Lung (tissue), 12 donors: ENCODE data around the gene SHB. TPM values are rescaled to one million over a fixed set of nuclear protein-coding genes. Genes with fewer than 3 reads are reported as not detected.

Experiments used
- ATAC-seq: fragments of 200-7000 bp; cut with Tn5 transposase; one replicate; pipeline ENCODE4 v1.9.1; 2020; ENCODE audit warnings: moderate number of reproducible peaks; ENCODE audit not compliant: insufficient read depth, low FRiP score
- DNase-seq, 3 donors: peaks; one replicate each; pipeline ENCODE4 v3.0.0-alpha.2; 2013 to 2017
- H3K27ac ChIP-seq, 2 donors: one replicate each; pipeline ENCODE4 v1.5.1; 2013; ENCODE audit warnings: mild to moderate bottlenecking in 2 of 2, moderate library complexity in 2 of 2, control low read depth in 1 of 2, inconsistent platforms in 1 of 2, low read depth in 1 of 2, low read length in 1 of 2
- H3K27me3 ChIP-seq, 3 donors: one replicate each; pipeline ENCODE4 v1.5.1; 2013; ENCODE audit warnings: low read length in 2 of 3; ENCODE audit not compliant: control insufficient read depth in 3 of 3, insufficient read depth in 3 of 3
- H3K36me3 ChIP-seq, 4 donors: one replicate each; pipeline ENCODE4 v1.5.1; 2013; ENCODE audit warnings: low read length in 4 of 4, mild to moderate bottlenecking in 1 of 4, moderate library complexity in 1 of 4; ENCODE audit not compliant: control insufficient read depth in 4 of 4, insufficient read depth in 4 of 4
- H3K4me1 ChIP-seq, 5 donors: one replicate each; pipeline ENCODE4 v1.5.1; 2013; ENCODE audit warnings: low read length in 5 of 5, mild to moderate bottlenecking in 2 of 5, moderate library complexity in 1 of 5; ENCODE audit not compliant: control insufficient read depth in 5 of 5, insufficient read depth in 5 of 5
- H3K4me3 ChIP-seq: one replicate; pipeline ENCODE4 v1.5.1; 2013; ENCODE audit warnings: mild to moderate bottlenecking, control low read depth, moderate library complexity
- H3K9ac ChIP-seq, 2 donors: one replicate each; pipeline ENCODE4 v1.5.1; 2013; ENCODE audit warnings: low read length in 2 of 2, control low read depth in 1 of 2; ENCODE audit not compliant: insufficient read depth in 1 of 2
- H3K9me3 ChIP-seq, 4 donors: one replicate each; pipeline ENCODE4 v1.5.1; 2013; ENCODE audit warnings: low read length in 3 of 4, mild to moderate bottlenecking in 1 of 4, moderate library complexity in 1 of 4; ENCODE audit not compliant: control insufficient read depth in 4 of 4, insufficient read depth in 3 of 4
- WGBS, 2 donors: extraction: QIAGEN DNeasy Blood & Tissue Kit; methylation state at CpG; one replicate each; pipeline ENCODE4 v1.1.7; 2013; 5-methylcytosine and 5-hydroxymethylcytosine counted together
- polyA plus RNA-seq, 2 donors: library from polyadenylated mRNA; stranded (reverse); fragments of 200-250 nt; gene quantifications; one replicate each; pipeline ENCODE4 v1.2.1, GENCODE V29; 2013
- total RNA-seq, 2 donors: library from RNA; depleted of rRNA in 1 of 2; stranded (reverse); fragments of >200 nt in 1 of 2; gene quantifications; one replicate each; pipeline ENCODE4 v1.2.1, GENCODE V29; 2014 to 2021
- TF ChIP-seq, protein P1 (sequence below): IDR thresholded peaks from 2 replicates; pipeline ENCODE4 v1.5.1; 2012; ENCODE audit warnings: mild to moderate bottlenecking; ENCODE audit errors: control extremely low read depth, extremely low read depth
- donor health status: control.
- donor health status: control.
- donor health status: Bipolar disorder and iron deficiency.
- donor health status: healthy.
- donor health status: DM: yes; HTN: yes; CAD: no.

Gene SHB
- total and polyA plus RNA-seq, 4 donors, result 10.8 to 32.3 (median 14.4) TPM

DNA sequence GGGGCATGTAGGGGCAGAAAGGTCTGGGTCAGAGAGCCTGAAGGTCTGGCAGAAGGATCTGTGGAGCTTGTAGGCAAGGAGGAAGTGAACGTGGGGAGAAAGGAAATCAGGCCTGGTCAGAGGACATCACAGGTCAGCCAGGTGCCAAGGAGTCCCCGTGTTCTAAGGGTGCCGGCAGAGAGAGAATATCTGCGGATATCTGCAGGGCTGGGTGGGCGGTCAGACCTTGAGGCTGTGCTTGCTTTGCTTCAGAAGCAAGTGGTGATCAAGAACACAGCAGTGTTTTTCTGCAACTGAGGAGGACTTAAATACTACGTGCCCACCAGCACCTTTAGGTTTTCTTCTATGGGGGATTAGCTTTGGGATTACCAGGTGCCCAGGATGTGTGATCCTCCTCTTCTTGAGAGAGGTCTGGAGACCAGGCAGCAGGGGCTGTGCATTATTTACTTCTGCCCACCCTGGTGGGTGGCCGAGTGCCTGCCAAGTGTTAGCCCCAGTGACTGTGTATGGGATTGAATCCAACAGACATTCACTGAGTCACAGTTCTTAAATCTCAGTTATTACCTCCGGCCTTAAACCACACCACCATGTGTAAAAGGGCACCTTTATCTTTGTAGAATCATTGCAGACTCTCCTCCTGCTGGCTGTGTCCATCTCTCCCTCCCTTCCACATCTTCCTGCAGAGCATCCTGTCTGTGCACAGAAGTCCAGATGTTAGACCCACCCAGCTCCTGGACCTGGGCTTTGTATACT, 12.5 kb upstream of the SHB start:
- Histone ChIP-seq H3K4me3 (no peak overlapping the region), H3K4me1 (no peaks in the 10 kb centered on the region), H3K27me3 (no peaks in the 10 kb centered on the region), H3K36me3 (no peaks in the 10 kb centered on the region), H3K9ac (no peak overlapping the region), H3K9me3 (no peaks in the 10 kb centered on the region), H3K27ac (no peak overlapping the region)
- 67 to 78% methylated on average over 8 of the region's 8 CpGs for WGBS, 2 donors
- DNase-seq (no peak), ATAC-seq (no peak)
- TF ChIP-seq, protein P1, sequence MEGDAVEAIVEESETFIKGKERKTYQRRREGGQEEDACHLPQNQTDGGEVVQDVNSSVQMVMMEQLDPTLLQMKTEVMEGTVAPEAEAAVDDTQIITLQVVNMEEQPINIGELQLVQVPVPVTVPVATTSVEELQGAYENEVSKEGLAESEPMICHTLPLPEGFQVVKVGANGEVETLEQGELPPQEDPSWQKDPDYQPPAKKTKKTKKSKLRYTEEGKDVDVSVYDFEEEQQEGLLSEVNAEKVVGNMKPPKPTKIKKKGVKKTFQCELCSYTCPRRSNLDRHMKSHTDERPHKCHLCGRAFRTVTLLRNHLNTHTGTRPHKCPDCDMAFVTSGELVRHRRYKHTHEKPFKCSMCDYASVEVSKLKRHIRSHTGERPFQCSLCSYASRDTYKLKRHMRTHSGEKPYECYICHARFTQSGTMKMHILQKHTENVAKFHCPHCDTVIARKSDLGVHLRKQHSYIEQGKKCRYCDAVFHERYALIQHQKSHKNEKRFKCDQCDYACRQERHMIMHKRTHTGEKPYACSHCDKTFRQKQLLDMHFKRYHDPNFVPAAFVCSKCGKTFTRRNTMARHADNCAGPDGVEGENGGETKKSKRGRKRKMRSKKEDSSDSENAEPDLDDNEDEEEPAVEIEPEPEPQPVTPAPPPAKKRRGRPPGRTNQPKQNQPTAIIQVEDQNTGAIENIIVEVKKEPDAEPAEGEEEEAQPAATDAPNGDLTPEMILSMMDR, result no peak

DNA sequence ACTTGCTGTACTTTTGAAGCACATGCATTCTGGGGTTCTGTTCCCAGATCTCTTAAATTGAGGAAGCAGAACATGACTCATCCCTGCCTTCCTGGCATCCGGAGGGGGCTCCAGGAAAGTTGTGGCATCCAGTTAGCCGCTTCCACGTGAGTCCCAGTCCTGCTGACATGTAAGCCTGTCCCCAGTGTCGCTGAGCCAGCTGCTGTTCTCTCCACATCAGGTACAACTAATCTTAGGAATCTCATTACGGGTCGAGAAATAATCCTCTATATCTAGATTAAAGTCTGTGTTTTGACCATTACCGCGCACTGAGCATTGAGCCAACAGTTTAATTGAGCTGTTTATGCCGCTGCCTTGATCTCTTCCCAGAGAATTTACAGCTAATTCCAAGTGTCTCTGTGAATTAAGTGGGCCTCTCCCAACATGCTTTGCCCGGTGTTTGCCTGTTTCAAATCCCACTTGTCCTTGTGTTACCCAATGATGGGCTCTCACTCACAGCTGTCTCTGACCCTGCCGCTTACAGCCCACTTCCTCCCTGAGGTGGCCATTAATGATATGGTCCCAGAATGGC, 10.5 kb upstream of the SHB start:
- Histone ChIP-seq H3K9ac (no peak overlapping the region), H3K27me3 (no peaks in the 10 kb centered on the region), H3K9me3 (no peaks in the 10 kb centered on the region), H3K4me1 (peaks cover 0 to 1% (median 0%) of the 10 kb centered on the region in 5 donors), H3K36me3 (no peaks in the 10 kb centered on the region), H3K4me3 (no peak overlapping the region), H3K27ac (no peak overlapping the region)
- WGBS, 2 donors, result 57 to 61% methylated on average over 11 of the region's 11 CpGs
- peak in 2 of 3 donors; percentile 35 to 40 for DNase-seq
- TF ChIP-seq, protein P1, result no peak
- no peak for ATAC-seq

DNA sequence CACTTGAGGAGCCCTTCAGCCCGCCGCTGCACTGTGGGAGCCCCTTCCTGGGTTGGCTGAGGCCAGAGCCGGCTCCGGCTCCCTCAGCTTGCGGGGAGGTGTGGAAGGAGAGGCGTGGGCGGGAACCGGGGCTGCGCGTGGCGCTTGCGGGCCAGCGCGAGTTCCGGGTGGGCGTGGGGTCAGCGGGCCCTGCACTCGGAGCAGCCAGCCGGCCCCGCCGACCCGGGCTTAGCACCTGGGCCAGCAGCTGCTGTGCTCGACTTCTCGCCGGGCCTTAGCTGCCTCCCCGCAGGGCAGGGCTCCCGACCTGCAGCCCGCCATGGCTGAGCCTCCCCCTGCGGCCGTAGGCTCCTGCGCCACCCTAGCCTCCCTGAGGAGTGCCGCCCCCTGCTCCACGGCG, 6.2 kb upstream of the SHB start:
- DNase-seq (no peak), ATAC-seq (no peak)
- WGBS, 2 donors, result 82 to 91% methylated on average over 26 to 34 of the region's 34 CpGs
- H3K9me3 ChIP-seq, result no peaks in the 10 kb centered on the region
- H3K9ac ChIP-seq, result no peak overlapping the region
- H3K4me1 ChIP-seq, result peaks cover 0 to 12% (median 2%) of the 10 kb centered on the region in 5 donors
- H3K4me3 ChIP-seq, result no peak overlapping the region
- no peaks in the 10 kb centered on the region for H3K36me3 ChIP-seq
- TF ChIP-seq, protein P1, result no peak
- H3K27ac ChIP-seq, result no peak overlapping the region
- H3K27me3 ChIP-seq, result no peaks in the 10 kb centered on the region
